Hematopoietic multipotent progenitor cell treated with erythropoietin and hydrocortisone succinate and interleukin-3 and kit ligand, for 17 days (in vitro differentiated cells): ENCODE data around the gene GNAZ.
"Not testable (repeated sequence)": the region's sequence is repeated elsewhere in the genome, so short reads cannot be mapped to it uniquely, and the experiment has no call there.

Experiments used
- DNase-seq: peaks from one replicate; pipeline ENCODE4 v3.0.0-alpha.2; 2015; ENCODE audit warnings: low spot score

Gene GNAZ

GRCh38 chr22:23044570-23044969 lies 25.7 kb upstream of the GNAZ start:
- no peak for DNase-seq

- no peak for DNase-seq
These were observed 24.9 kb upstream of the GNAZ start for GRCh38 chr22:23045461-23045860.

- no peak for DNase-seq
These were observed 23.1 kb upstream of the GNAZ start for GRCh38 chr22:23047265-23047664.

- no peak for DNase-seq
These were observed 22.6 kb upstream of the GNAZ start for GRCh38 chr22:23047742-23048141.

GRCh38 chr22:23050546-23050945 lies 19.8 kb upstream of the GNAZ start:
- DNase-seq: not testable (repeated sequence)

GRCh38 chr22:23053051-23053707 lies 17.1 kb upstream of the GNAZ start:
- DNase-seq: no peak

GRCh38 chr22:23053912-23054530 lies 16.3 kb upstream of the GNAZ start:
- no peak for DNase-seq

- DNase-seq: no peak
These were observed 15.6 kb upstream of the GNAZ start for GRCh38 chr22:23054531-23055257.

GRCh38 chr22:23055449-23056179 lies 14.7 kb upstream of the GNAZ start:
- DNase-seq: no peak

GRCh38 chr22:23057331-23057730 lies 13.0 kb upstream of the GNAZ start:
- no peak for DNase-seq

- no peak for DNase-seq
These were observed 12.3 kb upstream of the GNAZ start for GRCh38 chr22:23058063-23058462.

- no peak for DNase-seq
These were observed 11.6 kb upstream of the GNAZ start for GRCh38 chr22:23058481-23059283.

- DNase-seq: no peak
These were observed 10.9 kb upstream of the GNAZ start for GRCh38 chr22:23059284-23059948.

- DNase-seq: no peak
These were observed 9.5 kb upstream of the GNAZ start for GRCh38 chr22:23060612-23061400.

- no peak for DNase-seq
These were observed 8.6 kb upstream of the GNAZ start for GRCh38 chr22:23061471-23062280.

- no peak for DNase-seq
These were observed 7.4 kb upstream of the GNAZ start for GRCh38 chr22:23062616-23063538.

- DNase-seq: no peak
These were observed 6.6 kb upstream of the GNAZ start for GRCh38 chr22:23063539-23064380.
